Measurements from ENCODE around the gene MATN4.

MATN4 gene

GRCh38 chr20:45299786-45300185, 8.3 kb downstream of the MATN4 start:
- no peaks in the 10 kb centered on the region; the same call in 1 of the 2 replicates for H3K27me3 ChIP-seq (ENCODE audit: insufficient read depth, low read length)
- no peaks in the 10 kb centered on the region for H3K9me3 ChIP-seq (ENCODE audit: low read length)
- H3K4me1 ChIP-seq (ENCODE audit: insufficient read depth, low read length, severe bottlenecking) = no peaks in the 10 kb centered on the region
- TF ChIP-seq, protein P1, sequence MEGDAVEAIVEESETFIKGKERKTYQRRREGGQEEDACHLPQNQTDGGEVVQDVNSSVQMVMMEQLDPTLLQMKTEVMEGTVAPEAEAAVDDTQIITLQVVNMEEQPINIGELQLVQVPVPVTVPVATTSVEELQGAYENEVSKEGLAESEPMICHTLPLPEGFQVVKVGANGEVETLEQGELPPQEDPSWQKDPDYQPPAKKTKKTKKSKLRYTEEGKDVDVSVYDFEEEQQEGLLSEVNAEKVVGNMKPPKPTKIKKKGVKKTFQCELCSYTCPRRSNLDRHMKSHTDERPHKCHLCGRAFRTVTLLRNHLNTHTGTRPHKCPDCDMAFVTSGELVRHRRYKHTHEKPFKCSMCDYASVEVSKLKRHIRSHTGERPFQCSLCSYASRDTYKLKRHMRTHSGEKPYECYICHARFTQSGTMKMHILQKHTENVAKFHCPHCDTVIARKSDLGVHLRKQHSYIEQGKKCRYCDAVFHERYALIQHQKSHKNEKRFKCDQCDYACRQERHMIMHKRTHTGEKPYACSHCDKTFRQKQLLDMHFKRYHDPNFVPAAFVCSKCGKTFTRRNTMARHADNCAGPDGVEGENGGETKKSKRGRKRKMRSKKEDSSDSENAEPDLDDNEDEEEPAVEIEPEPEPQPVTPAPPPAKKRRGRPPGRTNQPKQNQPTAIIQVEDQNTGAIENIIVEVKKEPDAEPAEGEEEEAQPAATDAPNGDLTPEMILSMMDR (IDR thresholded peaks at IDR 0.05; ENCODE audit: low read length) = no peak
- TF ChIP-seq EZH2 (IDR thresholded peaks at IDR 0.05; ENCODE audit: borderline replicate concordance, low read length) = no peak
- no peaks in the 10 kb centered on the region for H3F3A ChIP-seq (ENCODE audit: insufficient read depth, low read length)
- no peaks in the 10 kb centered on the region for H3K9me2 ChIP-seq (ENCODE audit: low read depth, low read length)
- H3K4me3 ChIP-seq (ENCODE audit: low read depth, low read length, poor library complexity, severe bottlenecking) = no peak overlapping the region
- no peak overlapping the region for H3K27ac ChIP-seq (ENCODE audit: low read depth, low read length, poor library complexity, severe bottlenecking)
- H3K9ac ChIP-seq (ENCODE audit: low read length) = no peak overlapping the region
- H3K36me3 ChIP-seq (ENCODE audit: insufficient read depth, low read length) = no peaks in the 10 kb centered on the region
- H3K79me2 ChIP-seq (ENCODE audit: insufficient read depth, low read length) = no peaks in the 10 kb centered on the region
- H4K20me1 ChIP-seq (ENCODE audit: insufficient read depth, low read length) = no peaks in the 10 kb centered on the region
- H3K4me2 ChIP-seq (ENCODE audit: low read length) = no peak overlapping the region
- H2AFZ ChIP-seq (ENCODE audit: low read length) = no peak overlapping the region

DNA sequence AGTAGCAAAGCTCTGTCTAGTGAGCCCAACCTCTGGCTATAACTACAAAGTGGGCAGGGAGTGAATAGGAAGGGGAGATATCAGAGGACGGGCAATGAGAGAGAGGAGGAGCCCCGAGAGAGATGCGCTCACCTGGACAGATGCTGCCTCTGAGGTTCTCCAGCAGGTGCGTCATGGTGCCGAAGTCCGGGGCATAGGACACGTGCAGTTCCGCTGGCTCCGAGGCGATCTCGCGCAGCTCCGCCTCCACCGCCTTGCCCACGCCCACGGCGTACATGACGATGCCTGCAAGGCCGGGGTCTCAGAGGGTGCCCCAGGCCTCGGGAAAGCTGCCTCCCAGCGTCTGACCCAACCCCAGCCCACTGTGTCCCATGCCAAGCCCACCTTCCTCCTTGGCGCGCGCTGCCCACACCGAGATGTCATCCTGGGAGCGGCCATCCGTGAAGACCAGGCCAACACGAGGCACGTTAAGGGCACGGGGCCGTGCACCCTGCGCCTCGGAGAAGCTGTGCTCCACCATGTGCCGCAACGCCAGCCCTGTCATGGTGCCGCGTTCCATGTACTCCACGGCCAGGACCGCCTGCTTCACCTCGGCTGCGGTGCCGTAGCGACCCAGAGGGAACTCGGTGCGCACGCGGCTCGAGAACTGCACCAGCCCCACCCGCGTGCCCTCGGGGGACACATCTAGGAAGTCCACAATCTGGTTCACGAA, 10.2 kb downstream of the MATN4 start:
- Histone ChIP-seq H3K9me3 (ENCODE audit: low read length) (no peaks in the 10 kb centered on the region), H4K20me1 (ENCODE audit: insufficient read depth, low read length) (no peaks in the 10 kb centered on the region), H2AFZ (ENCODE audit: low read length) (no peak overlapping the region), H3K27me3 (ENCODE audit: insufficient read depth, low read length) (no peaks in the 10 kb centered on the region; the same call in 1 of the 2 replicates), H3K9ac (ENCODE audit: low read length) (no peak overlapping the region), H3K4me3 (ENCODE audit: low read depth, low read length, poor library complexity, severe bottlenecking) (no peak overlapping the region), H3K4me2 (ENCODE audit: low read length) (no peak overlapping the region), H3F3A (ENCODE audit: insufficient read depth, low read length) (no peaks in the 10 kb centered on the region), H3K9me2 (ENCODE audit: low read depth, low read length) (no peaks in the 10 kb centered on the region), H3K79me2 (ENCODE audit: insufficient read depth, low read length) (no peaks in the 10 kb centered on the region), H3K36me3 (ENCODE audit: insufficient read depth, low read length) (no peaks in the 10 kb centered on the region), H3K27ac (ENCODE audit: low read depth, low read length, poor library complexity, severe bottlenecking) (no peak overlapping the region), H3K4me1 (ENCODE audit: insufficient read depth, low read length, severe bottlenecking) (no peaks in the 10 kb centered on the region)
- TF ChIP-seq, protein P1 (IDR thresholded peaks at IDR 0.05; ENCODE audit: low read length) = no peak
- TF ChIP-seq EZH2 (IDR thresholded peaks at IDR 0.05; ENCODE audit: borderline replicate concordance, low read length) = no peak

DNA sequence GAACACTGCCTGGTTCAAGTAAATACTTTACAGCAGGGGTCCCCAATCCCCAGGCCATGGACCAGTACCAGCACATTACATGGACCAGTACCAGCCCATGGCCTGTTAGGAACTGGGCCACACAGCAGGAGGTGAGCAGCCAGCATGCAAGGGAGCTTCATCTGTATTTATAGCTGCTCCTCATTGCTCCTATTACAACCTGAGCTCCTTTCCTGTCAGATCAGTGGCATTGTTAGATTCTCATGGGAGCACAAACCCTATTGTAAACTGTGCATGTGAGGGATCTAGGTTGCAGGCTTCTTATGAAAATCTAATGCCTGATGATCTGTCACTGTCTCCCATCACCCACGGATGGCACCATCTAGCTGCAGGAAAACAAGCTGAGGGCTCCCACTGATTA, 13.4 kb downstream of the MATN4 start:
- Histone ChIP-seq H3K9ac (ENCODE audit: low read length) (no peak overlapping the region), H3K36me3 (ENCODE audit: insufficient read depth, low read length) (no peaks in the 10 kb centered on the region), H3K4me2 (ENCODE audit: low read length) (no peak overlapping the region), H3K9me3 (ENCODE audit: low read length) (no peaks in the 10 kb centered on the region), H2AFZ (ENCODE audit: low read length) (no peak overlapping the region), H3K79me2 (ENCODE audit: insufficient read depth, low read length) (no peaks in the 10 kb centered on the region), H3K9me2 (ENCODE audit: low read depth, low read length) (no peaks in the 10 kb centered on the region), H3K27me3 (ENCODE audit: insufficient read depth, low read length) (no peaks in the 10 kb centered on the region; the same call in 1 of the 2 replicates), H3K4me3 (ENCODE audit: low read depth, low read length, poor library complexity, severe bottlenecking) (no peak overlapping the region), H4K20me1 (ENCODE audit: insufficient read depth, low read length) (no peaks in the 10 kb centered on the region), H3K27ac (ENCODE audit: low read depth, low read length, poor library complexity, severe bottlenecking) (no peak overlapping the region), H3F3A (ENCODE audit: insufficient read depth, low read length) (no peaks in the 10 kb centered on the region), H3K4me1 (ENCODE audit: insufficient read depth, low read length, severe bottlenecking) (no peaks in the 10 kb centered on the region)
- TF ChIP-seq EZH2 (IDR thresholded peaks at IDR 0.05; ENCODE audit: borderline replicate concordance, low read length) = no peak
- TF ChIP-seq, protein P1 (IDR thresholded peaks at IDR 0.05; ENCODE audit: low read length) = no peak
